Endothelial cell of umbilical vein (primary cell): Measurements from ENCODE around the gene DYNC2LI1. TPM values are rescaled to one million over a fixed set of nuclear protein-coding genes. Genes with fewer than 3 reads are reported as not detected.

ENCODE experiments used
- BruUV-seq: library from RNA; stranded (reverse); fragments of 400-500 nt; replicated peaks from 2 replicates; lab custom pipeline; 2021; lab: Mats Ljungman, UMichigan
- CTCF ChIA-PET: fragments of 300-600, 350-600 bp; sonication (Branson Sonifier 250); formaldehyde crosslinking; loops from one replicate; lab custom pipeline; 2021; ENCODE audit warnings: antibody characterized with exemption, inconsistent platforms; lab: Charles Lee
- POLR2A ChIA-PET: fragments of 300-600, 350-600 bp; sonication (Branson Sonifier 250); formaldehyde crosslinking; loops from one replicate; lab custom pipeline; 2021; ENCODE audit warnings: antibody characterized with exemption, inconsistent platforms; lab: Charles Lee
- DNase-seq: peaks from one replicate; pipeline ENCODE4 v3.0.0-alpha.2; 2011; ENCODE audit warnings: low read depth, low spot score
- FAIRE-seq: peaks from 2 replicates; lab custom pipeline; 2011; peaks lifted over from hg19 to GRCh38; lab: Jason Lieb, UNC
- H2AFZ ChIP-seq: 2 replicates; pipeline ENCODE4 v1.6.0; 2012; ENCODE audit warnings: low read depth, low read length, control low read depth, inconsistent platforms
- H3K27ac ChIP-seq: 2 replicates; pipeline ENCODE4 v1.5.1; 2011; ENCODE audit warnings: low read depth, mild to moderate bottlenecking, control low read depth, low read length, moderate library complexity; ENCODE audit not compliant: insufficient read depth
- H3K27me3 ChIP-seq, 2 experiments: 2 replicates each; pipeline versions ENCODE4 v1.6.0 to v1.6.1; 2011; ENCODE audit warnings: low read length in 2 of 2, mixed read lengths in 1 of 2; ENCODE audit not compliant: control insufficient read depth in 2 of 2, insufficient read depth in 2 of 2
- H3K36me3 ChIP-seq, 2 experiments: 2 replicates in 1 of 2; 3 replicates in 1 of 2; pipeline ENCODE4 v1.5.1; 2011; ENCODE audit warnings: low read length in 2 of 2, mild to moderate bottlenecking in 1 of 2, moderate library complexity in 1 of 2; ENCODE audit not compliant: control insufficient read depth in 2 of 2, insufficient read depth in 2 of 2; ENCODE audit errors: extremely low read depth in 1 of 2
- H3K4me1 ChIP-seq: 3 replicates; pipeline ENCODE4 v1.5.1; 2011; ENCODE audit warnings: mild to moderate bottlenecking, low read length; ENCODE audit not compliant: control insufficient read depth, insufficient read depth; ENCODE audit errors: extremely low read depth
- H3K4me2 ChIP-seq: 2 replicates; pipeline ENCODE4 v1.6.1; 2011; ENCODE audit warnings: low read length, control low read depth, mixed read lengths; ENCODE audit not compliant: insufficient read depth
- H3K4me3 ChIP-seq, 3 experiments: fragments of 200-600 bp in 1 of 3; sonication (generic), shearing (Covaris generic) in 1 of 3; replicated peaks in 1 of 3; 2 replicates each; pipeline ENCODE4 v1.5.1; 2011 to 2016; ENCODE audit warnings: control low read depth in 3 of 3, low read length in 3 of 3, mild to moderate bottlenecking in 2 of 3, inconsistent platforms in 1 of 3, low read depth in 1 of 3, moderate library complexity in 1 of 3; ENCODE audit not compliant: insufficient read depth in 1 of 3
- H3K79me2 ChIP-seq: 2 replicates; pipeline ENCODE4 v1.6.0; 2012; ENCODE audit warnings: low read length, inconsistent platforms; ENCODE audit not compliant: control insufficient read depth, insufficient read depth
- H3K9ac ChIP-seq: replicated peaks from 2 replicates; pipeline ENCODE3; 2011; ENCODE audit warnings: low read length, control low read depth; ENCODE audit not compliant: insufficient read depth; ENCODE audit errors: extremely low read depth
- H3K9me1 ChIP-seq: replicated peaks from 3 replicates; pipeline ENCODE4 v1.6.0; 2011; ENCODE audit warnings: mild to moderate bottlenecking, low read length; ENCODE audit not compliant: control insufficient read depth, insufficient read depth; ENCODE audit errors: extremely low read depth
- H3K9me3 ChIP-seq: replicated peaks from 2 replicates; pipeline ENCODE4 v1.5.1; 2012; ENCODE audit warnings: low read length, inconsistent platforms; ENCODE audit not compliant: control insufficient read depth, insufficient read depth
- H4K20me1 ChIP-seq: replicated peaks from 2 replicates; pipeline ENCODE3; 2011; ENCODE audit warnings: mild to moderate bottlenecking, low read length; ENCODE audit not compliant: control insufficient read depth, insufficient read depth; ENCODE audit errors: extremely low read depth
- CTCF ChIP-seq, 2 donors: IDR thresholded peaks; 1 replicate in 1 of 2; 2 replicates in 1 of 2; pipeline ENCODE4 v1.5.1; 2011; ENCODE audit warnings: low read length in 2 of 2, mild to moderate bottlenecking in 2 of 2, moderate library complexity in 2 of 2, control low read depth in 1 of 2, inconsistent platforms in 1 of 2, low read depth in 1 of 2; ENCODE audit not compliant: insufficient read depth in 1 of 2; ENCODE audit errors: extremely low read depth in 1 of 2
- EZH2 ChIP-seq: IDR thresholded peaks from 2 replicates; pipeline ENCODE4 v1.6.1; 2012; ENCODE audit warnings: borderline replicate concordance, low read depth, mild to moderate bottlenecking, moderate library complexity, low read length, inconsistent platforms; ENCODE audit not compliant: severe bottlenecking
- FOS ChIP-seq: IDR thresholded peaks from 2 replicates; pipeline ENCODE4 v1.6.1; 2011; ENCODE audit warnings: mild to moderate bottlenecking, low read length, moderate library complexity, borderline replicate concordance; ENCODE audit not compliant: insufficient read depth
- GATA2 ChIP-seq: IDR thresholded peaks from 2 replicates; pipeline ENCODE4 v1.7.0; 2011; ENCODE audit warnings: low read depth, mild to moderate bottlenecking, moderate library complexity, mixed read lengths, low read length; ENCODE audit not compliant: insufficient read length, insufficient read depth
- JUN ChIP-seq: IDR thresholded peaks from 2 replicates; pipeline ENCODE4 v1.6.1; 2011; ENCODE audit warnings: borderline replicate concordance, low read depth; ENCODE audit not compliant: insufficient read length, insufficient read depth
- MYC ChIP-seq: IDR thresholded peaks from one replicate; pipeline ENCODE4 v1.6.1; 2011; ENCODE audit warnings: mild to moderate bottlenecking, low read depth, low read length
- POLR2A ChIP-seq: IDR thresholded peaks from 2 replicates; pipeline ENCODE4 v1.6.1; 2012; ENCODE audit warnings: low read depth, mild to moderate bottlenecking, control low read depth, low read length
- POLR2AphosphoS5 ChIP-seq: IDR thresholded peaks from 2 replicates; pipeline ENCODE4 v1.6.1; 2012; ENCODE audit warnings: low read depth, mild to moderate bottlenecking, control low read depth, low read length, moderate library complexity; ENCODE audit not compliant: insufficient read depth
- dilution Hi-C: fragments of 300-500 bp; cut with MboI; formaldehyde crosslinking; loops from one replicate; pipeline ENCODE4 v1.15.0; 2019; ENCODE audit warnings: low sequenced_read_pairs; ENCODE audit not compliant: extremely low pct_ligation_motif_present
- intact Hi-C: fragments of 100-400 bp; cut with micrococcal nuclease; formaldehyde crosslinking; loops from one replicate; pipeline ENCODE4 v1.10.0; 2022
- polyA plus RNA-seq, 4 experiments: library from polyadenylated mRNA; depleted of rRNA in 3 of 4; stranded (reverse) in 3 of 4; unstranded in 1 of 4; fragments of >200 nt; gene quantifications; 2 replicates each; pipeline versions ENCODE4 v1.2.1 to v1.2.3, GENCODE V29; 2011 to 2012; ENCODE audit warnings: missing spikeins in 1 of 4
- total RNA-seq: library from RNA; stranded (reverse); gene quantifications from 2 replicates; pipeline ENCODE4 v1.2.3, GENCODE V29; 2021
- TF ChIP-seq, protein P1 (sequence below): IDR thresholded peaks from 2 replicates; pipeline ENCODE4 v1.6.1; 2011; ENCODE audit not compliant: insufficient read depth, insufficient read length

The DYNC2LI1 gene
- total and polyA plus RNA-seq, 2 donors (not counting 3 experiments of a cell fraction or from before 2014, with no cell fraction given) = 4.2 to 8.7 TPM

GRCh38 chr2:43852196-43852730 is 78.4 kb downstream of the DYNC2LI1 start:
- Histone ChIP-seq H2AFZ (no peak overlapping the region), H3K36me3 (no peaks in the 10 kb centered on the region), H3K79me2 (no peaks in the 10 kb centered on the region), H3K27me3 (peaks cover 3% of the 10 kb centered on the region in 2 experiments), H3K9me3 (no peaks in the 10 kb centered on the region), H3K27ac (no peak overlapping the region), H4K20me1 (no peaks in the 10 kb centered on the region), H3K4me3 (no peak overlapping the region), H3K9ac (no peak overlapping the region), H3K4me2 (no peak overlapping the region), H3K4me1 (no peaks in the 10 kb centered on the region), H3K9me1 (no peaks in the 10 kb centered on the region)
- no TSS peak for BruUV-seq
- CTCF ChIA-PET = interaction anchor here (1.2 kb wide), 1 partner anchor 26 kb away, joined by 4 read pairs; no protein-coding TSS in a partner anchor
- intact Hi-C loops = no loop called here
- POLR2A ChIA-PET = no interaction called here
- dilution Hi-C loops = no loop called here
- TF ChIP-seq POLR2AphosphoS5 (no peak), FOS (no peak), GATA2 (no peak), MYC (no peak), EZH2 (no peak), POLR2A (no peak), JUN (no peak), CTCF (IDR thresholded peaks at IDR 0.05; ENCODE audit: extremely low read depth in 1 of 2, insufficient read depth in 1 of 2, low read depth in 1 of 2, low read length in 2 of 2) (no peak)
- TF ChIP-seq, protein P1, sequence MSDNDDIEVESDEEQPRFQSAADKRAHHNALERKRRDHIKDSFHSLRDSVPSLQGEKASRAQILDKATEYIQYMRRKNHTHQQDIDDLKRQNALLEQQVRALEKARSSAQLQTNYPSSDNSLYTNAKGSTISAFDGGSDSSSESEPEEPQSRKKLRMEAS = no peak
- FAIRE-seq = no peak
- no peak for DNase-seq
